Dendritic cell treated with granulocyte-macrophage colony-stimulating factor and Interleukin-4, amounts not matched to agents 40 ng/mL and 50 ng/mL, for 4 days (primary cell): ENCODE results near the gene ACADVL.

Source experiments
- H3K27ac Mint-ChIP-seq: one replicate; pipeline ENCODE4 v1.8.0; 2022; ENCODE audit warnings: mild to moderate bottlenecking, mixed read lengths
- H3K27me3 Mint-ChIP-seq: one replicate; pipeline ENCODE4 v1.8.0; 2022; ENCODE audit warnings: mild to moderate bottlenecking, mixed read lengths
- H3K36me3 Mint-ChIP-seq: one replicate; pipeline ENCODE4 v1.8.0; 2022; ENCODE audit warnings: low read depth, mixed read lengths
- H3K4me1 Mint-ChIP-seq: one replicate; pipeline ENCODE4 v1.8.0; 2022; ENCODE audit warnings: low read depth, mixed read lengths
- H3K4me3 Mint-ChIP-seq: one replicate; pipeline ENCODE4 v1.8.0; 2022; ENCODE audit warnings: mild to moderate bottlenecking, moderate library complexity, mixed read lengths
- H3K9me3 Mint-ChIP-seq: one replicate; pipeline ENCODE4 v1.8.0; 2022; ENCODE audit warnings: mixed read lengths
- intact Hi-C: fragments of 100-400 bp; cut with micrococcal nuclease; formaldehyde crosslinking; loops from one replicate; pipeline ENCODE4 v1.15.0; 2022

Gene ACADVL

DNA sequence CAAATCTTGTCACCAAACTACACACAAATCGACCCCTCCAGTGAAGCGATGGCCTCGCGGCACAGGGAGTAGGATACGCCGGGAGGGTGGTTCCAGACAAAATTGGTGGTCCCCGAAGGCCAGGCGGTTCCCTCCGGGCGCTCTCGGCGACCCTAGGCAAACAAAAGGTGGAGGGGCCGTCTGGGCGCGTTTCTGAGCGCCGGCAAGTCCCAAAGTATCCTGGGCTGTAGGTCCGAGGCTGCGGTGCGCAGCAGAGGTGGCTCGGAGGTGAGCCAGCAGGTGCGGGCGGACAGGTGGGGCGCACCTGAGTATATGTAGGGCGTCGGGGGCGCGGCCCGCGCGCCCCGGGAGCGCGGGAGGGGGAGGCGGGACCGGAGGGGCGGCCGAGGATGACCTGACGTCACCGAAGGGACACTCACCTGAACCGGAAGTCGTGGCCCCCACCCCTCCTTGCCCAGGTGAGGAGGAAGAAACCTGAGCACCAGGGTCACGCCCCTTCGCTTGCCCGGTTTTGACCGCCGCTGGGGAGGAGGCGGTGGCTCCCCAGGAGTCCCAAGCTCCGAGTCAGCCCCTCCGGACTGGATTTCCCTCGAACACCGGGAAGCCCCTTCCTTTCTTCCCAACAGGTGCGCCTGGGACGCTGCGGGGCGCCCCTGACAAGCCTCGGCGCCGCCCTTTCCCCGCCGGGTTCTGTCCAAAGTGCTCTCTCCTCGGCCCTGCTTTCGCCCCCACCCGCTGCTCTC lies 42.6 kb downstream of the ACADVL start, which contains the start of gene CLDN7:
CLDN7 (minus strand) TSS at position 287 of the 743 bp plus-strand sequence. CDS start 435 bp downstream, outside the sequence.
- peaks cover 18% of the 10 kb centered on the region for H3K36me3 Mint-ChIP-seq
- H3K4me1 Mint-ChIP-seq: peaks cover 53% of the 10 kb centered on the region
- peak within 1 kb of the TSS; percentile 66 for H3K27ac Mint-ChIP-seq
- intact Hi-C loops: no loop called here
- peak within 1 kb of the TSS; percentile 67 for H3K4me3 Mint-ChIP-seq
- peaks cover 48% of the 10 kb centered on the region for H3K27me3 Mint-ChIP-seq
- H3K9me3 Mint-ChIP-seq: no peaks in the 10 kb centered on the region

DNA sequence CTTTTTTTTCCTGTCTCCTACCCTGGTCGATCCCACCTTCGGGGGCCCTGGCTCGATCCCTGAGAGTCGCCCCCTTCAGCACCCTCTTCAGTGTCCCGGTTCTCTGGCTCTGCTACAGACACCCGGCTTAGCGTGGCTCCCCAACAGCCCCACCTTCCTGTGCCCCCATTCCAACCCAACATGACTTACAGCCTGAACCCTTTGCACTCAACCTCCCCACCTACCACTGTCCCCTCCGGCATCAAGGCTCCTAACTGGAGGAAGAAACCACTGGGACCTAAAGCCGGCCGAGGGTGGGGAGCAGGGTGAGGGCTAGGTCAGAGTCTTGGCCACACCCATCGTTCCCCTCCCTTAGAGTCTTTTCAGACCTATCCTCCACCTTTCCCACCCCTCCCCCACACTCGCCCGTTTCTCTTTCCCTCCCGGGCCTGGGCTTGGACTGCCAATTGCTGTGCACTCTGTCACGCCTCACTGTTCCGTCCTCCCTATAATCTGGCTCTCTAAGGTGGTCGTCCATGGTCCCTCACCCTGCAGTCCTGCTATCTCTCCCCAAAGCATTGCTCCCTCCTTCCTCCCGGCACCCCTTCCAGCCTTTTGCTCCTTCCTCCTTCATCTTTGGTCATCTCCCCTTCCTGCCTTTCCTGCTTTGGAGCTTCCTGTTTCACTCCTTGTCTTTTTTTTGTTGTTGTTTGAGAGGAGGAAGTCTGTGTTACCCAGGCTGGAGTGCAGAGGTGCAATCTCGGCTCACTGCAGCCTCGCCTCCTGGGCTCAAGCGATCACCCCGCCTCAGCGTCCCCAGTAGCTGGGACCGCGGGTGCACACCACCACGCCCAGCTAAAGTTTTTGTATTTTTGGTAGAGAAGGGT lies 43.4 kb downstream of the ACADVL start:
- Mint-ChIP-seq H3K9me3 (no peaks in the 10 kb centered on the region), H3K27ac (peak overlapping the region; percentile 66), H3K4me1 (peaks cover 51% of the 10 kb centered on the region), H3K27me3 (peaks cover 48% of the 10 kb centered on the region), H3K4me3 (peak overlapping the region; percentile 67), H3K36me3 (peaks cover 11% of the 10 kb centered on the region)
- intact Hi-C loops: no loop called here

DNA sequence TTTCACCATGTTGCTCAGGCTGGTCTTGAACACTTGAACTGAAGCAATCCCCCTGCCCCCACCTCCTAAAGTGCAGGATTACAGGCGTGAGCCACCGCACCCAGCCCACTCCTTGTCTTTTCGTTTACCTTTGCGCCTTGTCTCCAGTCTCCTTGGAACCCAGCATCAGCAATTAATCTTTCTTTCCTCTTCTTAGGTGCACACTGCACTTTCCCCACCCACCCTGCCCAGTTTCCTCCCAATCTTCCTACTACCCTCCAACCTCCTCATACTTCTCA lies 44.0 kb downstream of the ACADVL start:
- H3K27ac Mint-ChIP-seq: peak overlapping the region; percentile 66

DNA sequence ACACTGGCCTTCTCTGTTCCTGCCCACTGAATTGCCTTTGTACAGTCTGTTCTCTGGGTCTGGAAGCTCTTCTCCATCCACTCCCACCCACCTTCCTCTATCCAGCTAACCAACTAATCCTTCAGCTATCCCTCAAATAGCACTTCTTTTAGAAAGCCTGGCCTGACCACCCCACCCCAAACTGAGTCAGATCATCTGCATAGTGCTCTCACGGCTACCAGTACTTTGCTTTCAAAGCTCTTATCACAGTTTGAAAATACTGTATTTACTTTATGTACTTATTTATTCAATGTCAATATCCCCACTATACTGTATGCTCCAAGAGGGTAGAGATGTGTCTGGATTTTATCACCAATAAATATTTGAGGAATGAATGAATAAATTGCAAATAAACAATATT lies 47.0 kb downstream of the ACADVL start:
- H3K4me1 Mint-ChIP-seq: peaks cover 40% of the 10 kb centered on the region
- H3K9me3 Mint-ChIP-seq: no peaks in the 10 kb centered on the region
- H3K27ac Mint-ChIP-seq: no peak overlapping the region
- intact Hi-C loops: no loop called here
- H3K4me3 Mint-ChIP-seq: no peak overlapping the region
- peaks cover 42% of the 10 kb centered on the region for H3K27me3 Mint-ChIP-seq
- no peaks in the 10 kb centered on the region for H3K36me3 Mint-ChIP-seq

More for the DNA sequence above, 44.0 kb downstream of the ACADVL start:
- Mint-ChIP-seq H3K4me3 (no peak overlapping the region), H3K36me3 (peaks cover 5% of the 10 kb centered on the region), H3K27me3 (peaks cover 48% of the 10 kb centered on the region), H3K4me1 (peaks cover 45% of the 10 kb centered on the region), H3K9me3 (no peaks in the 10 kb centered on the region)
- intact Hi-C loops: no loop called here
